ENCODE results near the gene PYGM.
A peak's percentile ranks its signal among the peaks of the same experiment; 100 is the strongest.

The PYGM gene

DNA sequence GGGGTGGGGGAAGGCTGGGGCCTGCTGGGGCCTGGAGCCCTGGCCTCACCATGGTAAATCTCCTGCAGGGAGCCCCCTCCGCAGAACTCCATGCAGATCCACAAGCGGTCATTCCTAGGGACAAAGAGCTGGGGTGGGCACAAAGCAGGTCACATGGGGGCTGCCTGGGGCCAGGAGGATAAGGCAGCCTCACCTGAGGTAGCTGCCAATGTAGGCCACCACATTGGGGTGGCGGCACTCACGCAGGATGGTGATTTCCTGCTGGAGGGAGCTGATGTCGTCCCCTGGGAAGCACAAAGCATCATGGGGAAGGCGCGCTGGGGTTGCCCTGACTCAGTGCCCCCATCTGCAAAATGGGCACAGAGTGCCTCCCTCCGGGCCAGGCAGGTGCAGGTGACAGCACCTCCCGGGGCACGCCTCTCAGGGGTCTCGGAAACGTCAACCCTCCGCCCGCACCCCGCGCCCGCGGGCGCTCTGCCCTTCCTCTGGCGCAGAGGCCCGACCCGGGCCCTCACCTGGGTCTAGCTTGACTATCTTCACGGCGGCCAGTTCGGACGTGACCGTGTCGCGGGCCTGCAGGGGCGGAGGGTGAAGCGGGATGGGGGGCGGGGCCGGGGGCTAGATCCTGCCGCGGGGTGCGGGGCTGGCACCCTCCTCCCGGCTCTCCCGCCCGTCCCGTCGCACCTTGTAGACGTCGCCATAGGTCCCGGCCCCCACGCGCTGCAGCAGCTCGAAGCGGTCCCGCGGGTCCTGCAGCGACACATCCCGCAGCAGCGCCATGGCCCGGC lies 42.8 kb upstream of the PYGM start:
- H3K4me1 ChIP-seq, result peaks cover 0 to 26% (median 20%) of the 10 kb centered on the region in 4 donors

DNA sequence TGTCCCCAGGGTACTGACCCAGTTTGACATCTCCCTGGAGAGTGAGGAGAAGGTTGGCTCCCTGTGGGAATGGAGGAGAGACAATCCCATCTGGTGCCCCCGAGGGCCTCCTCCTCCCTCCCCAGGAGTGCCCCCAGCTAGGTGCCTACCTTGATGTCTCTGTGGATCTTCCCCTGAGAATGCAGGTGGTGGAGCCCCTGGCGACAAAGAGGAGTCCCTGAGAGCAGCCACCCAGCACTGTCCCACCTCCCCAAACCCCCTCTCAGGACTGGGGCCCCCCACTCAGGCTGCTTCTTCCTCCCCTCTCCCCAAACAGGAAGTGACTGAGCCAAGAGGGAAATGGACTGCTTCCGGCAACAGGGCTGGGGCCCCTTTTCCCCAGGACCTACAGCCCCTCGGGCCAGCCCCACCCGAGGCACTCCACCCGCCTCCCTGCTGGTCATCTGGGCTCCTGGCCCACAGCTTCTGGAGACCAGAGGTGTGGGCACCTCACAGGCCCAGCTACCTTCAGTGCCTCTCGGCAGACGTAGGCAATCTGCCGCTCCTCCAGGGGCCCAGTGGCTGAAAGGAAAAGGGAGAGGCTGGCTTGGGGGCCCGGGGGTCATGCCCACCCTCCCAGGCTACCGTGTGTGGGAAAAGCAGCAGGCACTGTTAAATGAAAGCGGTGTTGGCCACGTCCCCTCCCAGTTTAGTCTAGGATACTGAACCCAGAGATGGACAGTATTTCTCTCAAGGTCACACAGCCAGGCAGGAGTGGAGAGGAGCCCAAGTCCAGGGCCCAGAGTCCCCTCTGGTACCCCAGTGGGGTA lies 42.0 kb upstream of the PYGM start:
- Histone ChIP-seq H3K4me1 (peaks cover 0 to 26% (median 20%) of the 10 kb centered on the region in 4 donors), H3K36me3 (peaks cover 4 to 64% (median 19%) of the 10 kb centered on the region in 3 donors), H3K4me3 (peak overlapping the region; percentile 63 to 75)

More for the DNA sequence above, 42.8 kb upstream of the PYGM start:
- Histone ChIP-seq H3K4me3 (peak overlapping the region; percentile 63 to 75), H3K36me3 (peaks cover 0 to 64% (median 19%) of the 10 kb centered on the region in 3 donors), H3K27me3 (no peaks in the 10 kb centered on the region), H3K27ac (peak overlapping the region; percentile 89 to 90), H3K9me3 (no peaks in the 10 kb centered on the region)
- TF ChIP-seq CTCF (IDR thresholded peaks at IDR 0.05), result no peak
- intact Hi-C loops (cut with DNase I; ENCODE audit: low total_unique reads), result no loop called here
- peak in 1 of 2 donors; percentile 32 for DNase-seq

GRCh38 chr11:64801158-64801464 lies 41.3 kb upstream of the PYGM start:
- intact Hi-C loops (cut with DNase I; ENCODE audit: low total_unique reads), result no loop called here
- TF ChIP-seq CTCF (IDR thresholded peaks at IDR 0.05), result no peak
- no peaks in the 10 kb centered on the region for H3K27me3 ChIP-seq
- no peaks in the 10 kb centered on the region for H3K9me3 ChIP-seq
- H3K4me3 ChIP-seq, result no peak overlapping the region
- no peak for DNase-seq
- H3K4me1 ChIP-seq, result peaks cover 0 to 26% (median 20%) of the 10 kb centered on the region in 4 donors
- H3K27ac ChIP-seq, result peak overlapping the region in 1 of 2 donors; percentile 89
- peaks cover 10 to 64% (median 22%) of the 10 kb centered on the region in 3 donors for H3K36me3 ChIP-seq

More for the DNA sequence above, 42.0 kb upstream of the PYGM start:
- Histone ChIP-seq H3K27me3 (no peaks in the 10 kb centered on the region), H3K27ac (peak overlapping the region; percentile 89 to 90), H3K9me3 (no peaks in the 10 kb centered on the region)
- intact Hi-C loops (cut with DNase I; ENCODE audit: low total_unique reads), result no loop called here
- DNase-seq, result no peak
- no peak for TF ChIP-seq CTCF (IDR thresholded peaks at IDR 0.05)

- no peak for DNase-seq
- no peaks in the 10 kb centered on the region for H3K9me3 ChIP-seq
- H3K36me3 ChIP-seq, result peaks cover 10 to 64% (median 17%) of the 10 kb centered on the region in 3 donors
- intact Hi-C loops (cut with DNase I; ENCODE audit: low total_unique reads), result no loop called here
- no peaks in the 10 kb centered on the region for H3K27me3 ChIP-seq
- no peak overlapping the region for H3K4me3 ChIP-seq
- peaks cover 0 to 26% (median 20%) of the 10 kb centered on the region in 4 donors for H3K4me1 ChIP-seq
- H3K27ac ChIP-seq, result peak overlapping the region in 1 of 2 donors; percentile 89
- no peak for TF ChIP-seq CTCF (IDR thresholded peaks at IDR 0.05)
These were observed 40.8 kb upstream of the PYGM start for GRCh38 chr11:64800303-64801157.

DNA sequence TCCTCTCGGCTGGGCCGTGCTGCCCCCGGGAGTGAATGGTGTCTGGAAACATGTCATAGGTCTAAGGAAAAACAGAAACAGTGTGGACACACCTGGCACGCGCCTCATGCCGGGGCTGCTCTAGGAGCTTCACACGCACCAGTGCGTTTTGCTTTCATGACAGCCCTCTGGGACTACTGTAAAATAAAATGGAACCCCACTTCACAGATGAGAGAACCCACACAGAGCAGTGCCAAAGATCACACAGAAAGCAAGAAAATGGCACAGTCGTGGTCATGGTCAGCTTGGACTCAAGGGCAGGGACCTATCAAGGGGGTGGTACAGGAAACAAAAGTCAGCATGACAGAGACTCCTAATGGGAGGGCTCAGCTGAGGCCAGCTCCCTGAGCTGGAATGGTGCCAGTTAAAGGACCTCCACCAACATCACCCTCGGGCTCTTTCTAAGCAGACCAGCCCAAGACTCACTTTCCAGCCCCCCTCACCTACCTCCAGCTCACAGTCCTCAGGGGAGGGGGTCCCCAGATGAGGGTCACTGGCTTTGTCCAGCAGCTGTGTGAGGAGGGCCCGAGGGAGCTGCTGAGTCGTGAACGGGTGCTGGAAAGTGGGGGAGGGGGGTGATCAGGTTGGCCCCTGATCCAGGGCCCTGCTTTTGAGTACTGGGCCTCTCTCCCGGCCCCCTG lies 40.0 kb upstream of the PYGM start:
- intact Hi-C loops (cut with DNase I; ENCODE audit: low total_unique reads), result no loop called here
- H3K27me3 ChIP-seq, result no peaks in the 10 kb centered on the region
- H3K36me3 ChIP-seq, result peaks cover 10 to 64% (median 14%) of the 10 kb centered on the region in 3 donors
- no peak overlapping the region for H3K27ac ChIP-seq
- H3K4me3 ChIP-seq, result no peak overlapping the region
- no peak for DNase-seq
- TF ChIP-seq CTCF (IDR thresholded peaks at IDR 0.05), result no peak
- H3K9me3 ChIP-seq, result no peaks in the 10 kb centered on the region
- H3K4me1 ChIP-seq, result peaks cover 0 to 25% (median 19%) of the 10 kb centered on the region in 4 donors

Data from tibial artery (tissue), 4 donors.